ENCODE results near the gene IQCF2. TPM values are rescaled to one million over a fixed set of nuclear protein-coding genes. Genes with fewer than 3 reads are reported as not detected.

The IQCF2 gene
- total RNA-seq (2011; cell fraction: chromatin; rRNA removed; ENCODE audit: low replicate concordance): not detected in 2 replicates
- total RNA-seq (2011; cell fraction: nucleolus; rRNA removed): not detected in 2 replicates
- total RNA-seq (2011; cell fraction: nucleoplasm; rRNA removed): not detected in 2 replicates
- total RNA-seq (2014; rRNA removed): not detected in 2 replicates
- not detected in 2 replicates for total RNA-seq (2014; rRNA removed; fragmentation: Illumina TruSeq; extraction: Trizol)
- not detected in 2 replicates for total RNA-seq (2015; rRNA removed; fragmentation: Illumina TruSeq; extraction: Trizol)
- not detected in 2 replicates for total RNA-seq (2021)
- polyA plus RNA-seq (2011; rRNA removed): not detected in 2 replicates
- polyA plus RNA-seq (2011; cell fraction: cytosol; rRNA removed): not detected in 2 replicates
- not detected in 2 replicates for polyA plus RNA-seq (2011; cell fraction: nucleus; rRNA removed)
- polyA plus RNA-seq (2012): not detected in 2 replicates
- polyA plus RNA-seq (2014; fragmentation: Illumina TruSeq; extraction: Trizol): not detected in 2 replicates
- not detected for polyA plus RNA-seq (2014; fragmentation: Nextera tagmentation; extraction: Ambion mirVana)
- polyA plus RNA-seq (2014; rRNA removed): not detected in 2 replicates
- not detected in 2 replicates for polyA minus RNA-seq (2011; rRNA and poly(A)+ RNA removed)
- polyA minus RNA-seq (2011; cell fraction: cytosol; rRNA and poly(A)+ RNA removed): not detected in 2 replicates
- polyA minus RNA-seq (2011; cell fraction: nucleus; rRNA and poly(A)+ RNA removed): not detected in 2 replicates
- not detected for Bru-seq, nascent RNA
- BruChase-seq, experiment 1, labeled RNA remaining after a 2-hour chase: not detected
- percentile 9 among the genes with signal in this experiment for BruChase-seq, experiment 2, labeled RNA remaining after a 6-hour chase
- long read RNA-seq, experiment 1: 0 reads
- long read RNA-seq, experiment 2: 0 reads
- long read RNA-seq, experiment 3: 0 reads

DNA sequence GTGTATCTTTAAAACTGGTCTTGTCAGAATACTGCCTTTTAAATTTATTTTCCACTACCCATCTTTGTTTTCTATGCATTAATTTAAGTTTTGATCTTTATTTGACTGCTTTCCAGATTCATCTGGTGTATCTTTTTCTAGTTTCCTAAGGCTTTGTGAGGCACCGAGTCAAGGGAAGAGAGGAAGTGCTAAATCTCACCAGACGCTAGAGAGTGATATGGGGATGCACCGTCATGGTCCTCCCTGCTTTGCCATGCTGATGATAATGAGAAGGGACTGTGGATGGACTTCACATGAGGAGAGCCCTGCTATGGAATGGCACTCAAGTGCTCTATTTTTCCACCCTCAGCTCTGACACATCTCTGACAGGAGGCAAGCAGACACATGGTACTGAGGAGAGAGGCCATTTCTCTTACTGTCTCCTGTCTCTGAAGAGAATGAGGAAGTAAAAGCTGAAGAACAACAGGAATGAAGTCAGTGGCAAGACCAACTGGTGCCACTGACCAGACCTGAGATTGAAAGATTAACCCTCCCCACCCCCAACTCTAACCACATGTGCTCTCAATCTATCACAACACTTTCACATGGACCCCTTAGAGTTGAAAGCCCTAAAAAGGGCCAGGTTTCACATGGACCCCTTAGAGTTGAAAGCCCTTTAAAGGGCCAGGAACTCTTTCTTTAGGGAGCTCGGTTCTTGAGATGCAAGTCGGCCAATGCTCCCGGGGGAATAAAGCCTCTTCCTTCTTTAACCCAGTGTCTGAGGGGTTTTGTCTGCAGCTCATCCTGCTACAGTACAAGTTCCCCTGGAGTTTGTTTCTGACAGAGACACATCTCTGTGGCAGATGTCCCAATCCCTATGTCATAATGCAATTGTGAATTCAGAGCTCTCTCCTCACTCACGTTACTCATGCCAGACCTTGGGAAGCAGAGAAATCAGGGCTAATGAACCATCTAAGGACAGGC lies at the start of gene IQCF2:
TSS of gene IQCF2 (plus strand) at position 913 of the 963 bp plus-strand sequence. CDS start 52 bp downstream, outside the sequence.
- FAIRE-seq: peak; percentile 79
- in situ Hi-C loops (cut with MboI): no loop called here
- Histone ChIP-seq H3K4me2 (ENCODE audit: insufficient read depth, low read length) (no peak within 1 kb of the TSS), H3K9ac (ENCODE audit: insufficient read depth in 1 of 2, low read depth in 2 of 2, low read length in 2 of 2) (no peak within 1 kb of the TSS), H3K36me3 (ENCODE audit: control insufficient read depth, insufficient read depth, low read length) (no peaks in the 10 kb centered on the region), H3K27me3 (ENCODE audit: control insufficient read depth in 2 of 2, insufficient read depth in 2 of 2, low read length in 2 of 2) (no peaks in the 10 kb centered on the region; a peak in 1 of 5 replicates), H4K20me1 (replicated peaks; ENCODE audit: control insufficient read depth, insufficient read depth, low read length) (no peaks in the 10 kb centered on the region), H3K4me3 (no peak within 1 kb of the TSS), H2AFZ (ENCODE audit: low read depth, low read length) (no peak within 1 kb of the TSS), H3K4me1 (replicated peaks in 1 of 2; ENCODE audit: control insufficient read depth in 2 of 2, insufficient read depth in 2 of 2, low read length in 2 of 2) (no peaks in the 10 kb centered on the region), H3K79me2 (ENCODE audit: control insufficient read depth, insufficient read depth, low read length) (no peaks in the 10 kb centered on the region), H3K27ac (ENCODE audit: extremely low read depth, low read depth, low read length) (no peak within 1 kb of the TSS), H3K9me1 (ENCODE audit: control insufficient read depth, insufficient read depth, low read length) (no peaks in the 10 kb centered on the region), H3K9me3 (replicated peaks; ENCODE audit: control insufficient read depth, insufficient read depth, low read depth, low read length) (no peaks in the 10 kb centered on the region; the same call in 1 of the 2 replicates)
- DNase-seq (ENCODE audit: extremely low read depth in 1 of 4, low spot score in 3 of 4): peak in 1 of 4 experiments; percentile 21
- ATAC-seq: peak; percentile 77
- intact Hi-C loops (cut with micrococcal nuclease): no loop called here
- POLR2A ChIA-PET: interaction anchor here (1.1 kb wide), 1 partner anchor 11 kb away, joined by 4 read pairs; no protein-coding TSS in a partner anchor
- 0% methylated on average over 4 of the region's 7 CpGs for WGBS (ENCODE audit: insufficient coverage, low coverage, missing lambda C conversion rate)
- CTCF ChIA-PET (ENCODE audit: low intra/inter-chr PET ratio): no interaction called here
- no TSS peak for BruUV-seq (replicated peaks)
- TF ChIP-seq ZNF76 (CRISPR knock-in tag; IDR thresholded peaks at IDR 0.05; ENCODE audit: borderline replicate concordance) (no peak), NCOR1 (IDR thresholded peaks at IDR 0.05) (peak; percentile 20; the same call in 1 of the 2 replicates), KLF10 (CRISPR knock-in tag; IDR thresholded peaks at IDR 0.05) (no peak), SP2 (IDR thresholded peaks at IDR 0.05; ENCODE audit: extremely low read depth, low read depth, low read length, poor library complexity, severe bottlenecking) (no peak), YBX1 (IDR thresholded peaks at IDR 0.05) (no peak)
- TF ChIP-seq, protein P1, sequence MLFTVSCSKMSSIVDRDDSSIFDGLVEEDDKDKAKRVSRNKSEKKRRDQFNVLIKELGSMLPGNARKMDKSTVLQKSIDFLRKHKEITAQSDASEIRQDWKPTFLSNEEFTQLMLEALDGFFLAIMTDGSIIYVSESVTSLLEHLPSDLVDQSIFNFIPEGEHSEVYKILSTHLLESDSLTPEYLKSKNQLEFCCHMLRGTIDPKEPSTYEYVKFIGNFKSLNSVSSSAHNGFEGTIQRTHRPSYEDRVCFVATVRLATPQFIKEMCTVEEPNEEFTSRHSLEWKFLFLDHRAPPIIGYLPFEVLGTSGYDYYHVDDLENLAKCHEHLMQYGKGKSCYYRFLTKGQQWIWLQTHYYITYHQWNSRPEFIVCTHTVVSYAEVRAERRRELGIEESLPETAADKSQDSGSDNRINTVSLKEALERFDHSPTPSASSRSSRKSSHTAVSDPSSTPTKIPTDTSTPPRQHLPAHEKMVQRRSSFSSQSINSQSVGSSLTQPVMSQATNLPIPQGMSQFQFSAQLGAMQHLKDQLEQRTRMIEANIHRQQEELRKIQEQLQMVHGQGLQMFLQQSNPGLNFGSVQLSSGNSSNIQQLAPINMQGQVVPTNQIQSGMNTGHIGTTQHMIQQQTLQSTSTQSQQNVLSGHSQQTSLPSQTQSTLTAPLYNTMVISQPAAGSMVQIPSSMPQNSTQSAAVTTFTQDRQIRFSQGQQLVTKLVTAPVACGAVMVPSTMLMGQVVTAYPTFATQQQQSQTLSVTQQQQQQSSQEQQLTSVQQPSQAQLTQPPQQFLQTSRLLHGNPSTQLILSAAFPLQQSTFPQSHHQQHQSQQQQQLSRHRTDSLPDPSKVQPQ (CRISPR knock-in tag; IDR thresholded peaks at IDR 0.05; ENCODE audit: borderline replicate concordance): no peak
- TF ChIP-seq, protein P2, sequence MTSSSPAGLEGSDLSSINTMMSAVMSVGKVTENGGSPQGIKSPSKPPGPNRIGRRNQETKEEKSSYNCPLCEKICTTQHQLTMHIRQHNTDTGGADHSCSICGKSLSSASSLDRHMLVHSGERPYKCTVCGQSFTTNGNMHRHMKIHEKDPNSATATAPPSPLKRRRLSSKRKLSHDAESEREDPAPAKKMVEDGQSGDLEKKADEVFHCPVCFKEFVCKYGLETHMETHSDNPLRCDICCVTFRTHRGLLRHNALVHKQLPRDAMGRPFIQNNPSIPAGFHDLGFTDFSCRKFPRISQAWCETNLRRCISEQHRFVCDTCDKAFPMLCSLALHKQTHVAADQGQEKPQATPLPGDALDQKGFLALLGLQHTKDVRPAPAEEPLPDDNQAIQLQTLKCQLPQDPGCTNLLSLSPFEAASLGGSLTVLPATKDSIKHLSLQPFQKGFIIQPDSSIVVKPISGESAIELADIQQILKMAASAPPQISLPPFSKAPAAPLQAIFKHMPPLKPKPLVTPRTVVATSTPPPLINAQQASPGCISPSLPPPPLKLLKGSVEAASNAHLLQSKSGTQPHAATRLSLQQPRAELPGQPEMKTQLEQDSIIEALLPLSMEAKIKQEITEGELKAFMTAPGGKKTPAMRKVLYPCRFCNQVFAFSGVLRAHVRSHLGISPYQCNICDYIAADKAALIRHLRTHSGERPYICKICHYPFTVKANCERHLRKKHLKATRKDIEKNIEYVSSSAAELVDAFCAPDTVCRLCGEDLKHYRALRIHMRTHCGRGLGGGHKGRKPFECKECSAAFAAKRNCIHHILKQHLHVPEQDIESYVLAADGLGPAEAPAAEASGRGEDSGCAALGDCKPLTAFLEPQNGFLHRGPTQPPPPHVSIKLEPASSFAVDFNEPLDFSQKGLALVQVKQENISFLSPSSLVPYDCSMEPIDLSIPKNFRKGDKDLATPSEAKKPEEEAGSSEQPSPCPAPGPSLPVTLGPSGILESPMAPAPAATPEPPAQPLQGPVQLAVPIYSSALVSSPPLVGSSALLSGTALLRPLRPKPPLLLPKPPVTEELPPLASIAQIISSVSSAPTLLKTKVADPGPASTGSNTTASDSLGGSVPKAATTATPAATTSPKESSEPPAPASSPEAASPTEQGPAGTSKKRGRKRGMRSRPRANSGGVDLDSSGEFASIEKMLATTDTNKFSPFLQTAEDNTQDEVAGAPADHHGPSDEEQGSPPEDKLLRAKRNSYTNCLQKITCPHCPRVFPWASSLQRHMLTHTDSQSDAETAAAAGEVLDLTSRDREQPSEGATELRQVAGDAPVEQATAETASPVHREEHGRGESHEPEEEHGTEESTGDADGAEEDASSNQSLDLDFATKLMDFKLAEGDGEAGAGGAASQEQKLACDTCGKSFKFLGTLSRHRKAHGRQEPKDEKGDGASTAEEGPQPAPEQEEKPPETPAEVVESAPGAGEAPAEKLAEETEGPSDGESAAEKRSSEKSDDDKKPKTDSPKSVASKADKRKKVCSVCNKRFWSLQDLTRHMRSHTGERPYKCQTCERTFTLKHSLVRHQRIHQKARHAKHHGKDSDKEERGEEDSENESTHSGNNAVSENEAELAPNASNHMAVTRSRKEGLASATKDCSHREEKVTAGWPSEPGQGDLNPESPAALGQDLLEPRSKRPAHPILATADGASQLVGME (CRISPR knock-in tag; IDR thresholded peaks at IDR 0.05): no peak

Measured in K562 (cell line).